ENCODE measurements around the gene KCNC1. TPM values are rescaled to one million over a fixed set of nuclear protein-coding genes. Genes with fewer than 3 reads are reported as not detected.

KCNC1 gene
- total RNA-seq, 4 donors from 2014 or later = not detected

DNA sequence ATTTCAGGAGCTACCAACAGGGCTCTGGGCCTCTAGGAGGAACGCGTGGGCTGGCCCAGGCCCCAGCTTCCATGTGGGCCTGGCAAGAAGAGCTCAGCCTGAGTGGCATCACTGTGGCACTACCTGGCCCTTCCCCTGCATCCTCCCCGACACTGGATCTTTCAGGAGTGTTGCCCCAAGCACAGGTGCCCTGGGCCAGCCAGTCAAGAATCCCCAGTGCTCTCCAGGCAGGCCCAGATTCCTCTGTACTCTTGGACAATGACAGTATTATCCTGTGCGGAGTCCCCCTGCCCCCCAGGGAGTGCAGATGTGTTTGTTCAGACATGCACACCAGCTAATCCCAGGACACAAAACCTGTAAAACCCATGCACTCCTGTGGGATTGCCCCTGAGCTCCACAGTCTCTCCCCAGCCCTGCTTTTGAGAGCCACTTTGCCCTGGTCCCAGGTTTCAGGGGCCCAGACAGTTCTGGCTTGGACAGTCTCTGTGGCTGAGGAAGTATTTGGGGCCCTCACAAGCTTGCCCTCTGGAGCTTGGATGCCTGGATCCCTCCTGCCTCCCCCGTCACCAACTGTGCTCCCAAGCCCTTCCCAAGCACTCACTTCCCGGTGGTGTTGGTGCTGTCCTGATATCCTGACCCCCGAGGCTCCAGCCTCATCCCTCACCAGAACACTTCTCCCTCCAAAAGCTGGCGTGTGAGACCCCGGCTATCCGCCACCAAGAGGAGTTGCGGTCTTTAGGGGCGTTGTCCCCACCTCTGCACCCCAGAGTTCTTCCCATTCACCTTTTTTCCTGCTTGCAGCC is 39.9 kb downstream of the KCNC1 start:
- no peaks in the 10 kb centered on the region for H3K27me3 ChIP-seq
- peaks cover 0 to 5% (median 0%) of the 10 kb centered on the region in 3 donors for H3K4me1 ChIP-seq
- no peak for DNase-seq
- no peaks in the 10 kb centered on the region for H3K36me3 ChIP-seq
- TF ChIP-seq, protein P1, sequence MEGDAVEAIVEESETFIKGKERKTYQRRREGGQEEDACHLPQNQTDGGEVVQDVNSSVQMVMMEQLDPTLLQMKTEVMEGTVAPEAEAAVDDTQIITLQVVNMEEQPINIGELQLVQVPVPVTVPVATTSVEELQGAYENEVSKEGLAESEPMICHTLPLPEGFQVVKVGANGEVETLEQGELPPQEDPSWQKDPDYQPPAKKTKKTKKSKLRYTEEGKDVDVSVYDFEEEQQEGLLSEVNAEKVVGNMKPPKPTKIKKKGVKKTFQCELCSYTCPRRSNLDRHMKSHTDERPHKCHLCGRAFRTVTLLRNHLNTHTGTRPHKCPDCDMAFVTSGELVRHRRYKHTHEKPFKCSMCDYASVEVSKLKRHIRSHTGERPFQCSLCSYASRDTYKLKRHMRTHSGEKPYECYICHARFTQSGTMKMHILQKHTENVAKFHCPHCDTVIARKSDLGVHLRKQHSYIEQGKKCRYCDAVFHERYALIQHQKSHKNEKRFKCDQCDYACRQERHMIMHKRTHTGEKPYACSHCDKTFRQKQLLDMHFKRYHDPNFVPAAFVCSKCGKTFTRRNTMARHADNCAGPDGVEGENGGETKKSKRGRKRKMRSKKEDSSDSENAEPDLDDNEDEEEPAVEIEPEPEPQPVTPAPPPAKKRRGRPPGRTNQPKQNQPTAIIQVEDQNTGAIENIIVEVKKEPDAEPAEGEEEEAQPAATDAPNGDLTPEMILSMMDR (IDR thresholded peaks at IDR 0.05) = no peak
- TF ChIP-seq POLR2A (IDR thresholded peaks at IDR 0.05) = no peak
- intact Hi-C loops (cut with DNase I) = no loop called here
- no peak overlapping the region for H3K27ac ChIP-seq
- H3K4me3 ChIP-seq = no peak overlapping the region
- H3K9me3 ChIP-seq = no peaks in the 10 kb centered on the region
- 81 to 82% methylated on average over 9 of the region's 12 CpGs for WGBS, 2 donors

DNA sequence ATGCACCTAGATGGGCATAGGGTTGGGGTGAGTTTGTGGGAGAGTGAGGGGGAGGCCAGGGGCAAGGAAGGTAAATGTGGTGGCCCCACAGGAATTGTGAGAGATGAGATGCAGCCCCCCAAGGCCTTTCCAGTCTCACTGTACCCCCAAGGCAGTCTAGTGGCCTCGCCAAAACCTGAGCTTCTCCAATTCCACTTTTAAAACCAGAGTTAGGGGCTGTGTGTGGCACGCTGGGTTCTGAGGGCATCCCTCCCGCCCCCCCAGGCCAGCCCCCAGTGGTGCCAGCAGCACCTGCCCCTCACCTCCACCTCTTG is 40.4 kb downstream of the KCNC1 start:
- DNase-seq = no peak

DNA sequence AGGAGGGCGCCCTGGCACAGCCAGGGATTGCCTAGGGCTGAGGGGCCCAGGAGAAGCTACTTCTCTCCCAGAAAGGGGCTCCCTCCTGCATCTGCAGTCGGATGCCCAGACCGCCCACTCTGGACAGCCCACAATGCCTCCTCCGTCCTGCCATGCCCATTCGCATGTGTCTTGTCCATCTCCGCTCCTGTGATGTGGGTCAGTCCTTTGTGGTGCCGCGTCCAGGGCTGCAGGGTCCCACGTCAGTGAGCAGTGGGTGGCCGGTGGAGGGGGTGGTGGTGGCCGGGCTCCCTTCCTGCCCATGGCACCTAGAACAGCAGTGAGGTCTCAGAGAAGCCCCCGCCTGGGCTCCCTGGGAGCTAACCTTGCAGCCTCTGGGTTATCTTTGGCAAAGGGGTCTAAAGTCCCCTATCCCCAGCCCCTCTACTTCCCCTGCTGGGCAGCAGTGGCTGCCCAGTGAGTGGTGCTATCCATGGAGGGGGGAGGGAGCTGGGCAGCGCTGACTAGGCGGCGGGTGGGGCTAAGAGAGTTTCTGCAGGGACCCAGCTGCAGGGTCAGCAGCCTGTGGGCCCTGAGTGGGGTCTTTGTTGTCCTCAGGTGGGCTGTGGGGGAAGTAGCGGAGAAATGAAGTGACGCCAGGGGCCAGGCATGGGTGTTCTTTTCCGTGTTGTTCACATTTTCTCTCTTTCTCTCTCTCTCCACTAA is 41.1 kb downstream of the KCNC1 start:
- H3K27ac ChIP-seq = no peak overlapping the region
- TF ChIP-seq POLR2A (IDR thresholded peaks at IDR 0.05) = no peak
- TF ChIP-seq, protein P1 (IDR thresholded peaks at IDR 0.05) = no peak
- H3K4me3 ChIP-seq = no peak overlapping the region
- no peaks in the 10 kb centered on the region for H3K4me1 ChIP-seq
- 87 to 89% methylated on average over 8 to 11 of the region's 18 CpGs for WGBS, 2 donors
- no peaks in the 10 kb centered on the region for H3K36me3 ChIP-seq
- no peaks in the 10 kb centered on the region for H3K27me3 ChIP-seq
- no peaks in the 10 kb centered on the region for H3K9me3 ChIP-seq
- no peak for DNase-seq
- intact Hi-C loops (cut with DNase I) = no loop called here

More for the DNA sequence above, 40.4 kb downstream of the KCNC1 start:
- Histone ChIP-seq H3K9me3 (no peaks in the 10 kb centered on the region), H3K4me3 (no peak overlapping the region), H3K27me3 (no peaks in the 10 kb centered on the region), H3K36me3 (no peaks in the 10 kb centered on the region), H3K4me1 (peaks cover 0 to 4% (median 0%) of the 10 kb centered on the region in 3 donors), H3K27ac (no peak overlapping the region)
- TF ChIP-seq, protein P1 (IDR thresholded peaks at IDR 0.05) = no peak
- TF ChIP-seq POLR2A (IDR thresholded peaks at IDR 0.05) = no peak
- 60% methylated on average over 2 of the region's 3 CpGs; no CpG with 5 or more reads in 1 of the 2 donors for WGBS, 2 donors
- intact Hi-C loops (cut with DNase I) = no loop called here

DNA sequence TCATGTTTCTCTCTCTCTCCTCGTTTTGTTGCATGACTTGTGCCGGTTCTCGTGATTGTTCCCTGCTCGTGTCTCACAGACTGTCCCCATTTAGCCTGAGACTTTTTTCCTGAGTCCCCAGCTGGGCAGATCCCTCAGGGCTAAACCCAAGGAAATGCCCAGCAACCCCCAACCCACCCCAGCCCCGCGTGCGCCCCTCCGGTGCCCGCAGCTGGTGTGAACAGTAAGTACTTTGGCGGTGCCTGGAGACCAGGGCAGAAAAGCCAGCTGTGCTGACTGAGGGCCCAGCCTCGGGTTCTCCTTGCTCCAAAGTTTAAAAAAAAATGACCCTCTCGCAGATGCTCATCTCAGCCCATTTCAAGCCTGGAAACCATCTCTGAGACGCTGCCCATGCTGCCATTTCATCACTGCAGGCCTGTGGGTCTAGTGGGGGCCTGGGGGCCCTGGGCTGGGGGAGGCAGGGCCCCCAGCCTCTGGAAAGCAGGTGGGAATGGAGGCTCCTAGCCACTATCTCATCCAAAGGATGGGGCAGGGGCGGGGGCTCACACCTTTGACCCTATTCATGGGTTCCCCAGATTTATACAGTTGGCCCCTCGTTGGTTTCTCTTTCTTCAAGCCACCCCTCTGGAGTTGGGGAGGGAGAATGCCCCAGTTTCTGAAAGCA is 41.8 kb downstream of the KCNC1 start:
- Histone ChIP-seq H3K4me3 (no peak overlapping the region), H3K9me3 (no peaks in the 10 kb centered on the region), H3K4me1 (peaks cover 0 to 7% (median 0%) of the 10 kb centered on the region in 3 donors), H3K27ac (no peak overlapping the region), H3K27me3 (no peaks in the 10 kb centered on the region), H3K36me3 (no peaks in the 10 kb centered on the region)
- 84 to 91% methylated on average over 7 to 13 of the region's 15 CpGs for WGBS, 2 donors
- TF ChIP-seq, protein P1 (IDR thresholded peaks at IDR 0.05) = no peak
- no peak for TF ChIP-seq POLR2A (IDR thresholded peaks at IDR 0.05)
- intact Hi-C loops (cut with DNase I) = no loop called here
- DNase-seq = no peak
